GM10248 (cell line): Measurements from ENCODE around the gene ZNF415.

Source experiments
- CTCF ChIA-PET: fragments of 300-600 bp; sonication (Branson Sonifier 250); formaldehyde crosslinking; extraction: SDS; loops from one replicate; lab custom pipeline; 2021; ENCODE audit warnings: antibody characterized with exemption; lab: Yijun Ruan, JAX
- POLR2A ChIA-PET: fragments of 350-650 bp; sonication (Branson Sonifier 250); formaldehyde crosslinking; extraction: SDS; loops from one replicate; lab custom pipeline; 2020; ENCODE audit warnings: antibody characterized with exemption; lab: Yijun Ruan, JAX
- DNase-seq: peaks from one replicate; pipeline ENCODE4 v3.0.0; 2012; ENCODE audit errors: extremely low spot score
- TF ChIP-seq, protein P1 (sequence below): IDR thresholded peaks from 2 replicates; pipeline ENCODE4 v1.5.1; 2012; ENCODE audit warnings: mild to moderate bottlenecking, low read depth; ENCODE audit errors: extremely low read depth, missing control alignments, control extremely low read depth

Gene ZNF415

DNA sequence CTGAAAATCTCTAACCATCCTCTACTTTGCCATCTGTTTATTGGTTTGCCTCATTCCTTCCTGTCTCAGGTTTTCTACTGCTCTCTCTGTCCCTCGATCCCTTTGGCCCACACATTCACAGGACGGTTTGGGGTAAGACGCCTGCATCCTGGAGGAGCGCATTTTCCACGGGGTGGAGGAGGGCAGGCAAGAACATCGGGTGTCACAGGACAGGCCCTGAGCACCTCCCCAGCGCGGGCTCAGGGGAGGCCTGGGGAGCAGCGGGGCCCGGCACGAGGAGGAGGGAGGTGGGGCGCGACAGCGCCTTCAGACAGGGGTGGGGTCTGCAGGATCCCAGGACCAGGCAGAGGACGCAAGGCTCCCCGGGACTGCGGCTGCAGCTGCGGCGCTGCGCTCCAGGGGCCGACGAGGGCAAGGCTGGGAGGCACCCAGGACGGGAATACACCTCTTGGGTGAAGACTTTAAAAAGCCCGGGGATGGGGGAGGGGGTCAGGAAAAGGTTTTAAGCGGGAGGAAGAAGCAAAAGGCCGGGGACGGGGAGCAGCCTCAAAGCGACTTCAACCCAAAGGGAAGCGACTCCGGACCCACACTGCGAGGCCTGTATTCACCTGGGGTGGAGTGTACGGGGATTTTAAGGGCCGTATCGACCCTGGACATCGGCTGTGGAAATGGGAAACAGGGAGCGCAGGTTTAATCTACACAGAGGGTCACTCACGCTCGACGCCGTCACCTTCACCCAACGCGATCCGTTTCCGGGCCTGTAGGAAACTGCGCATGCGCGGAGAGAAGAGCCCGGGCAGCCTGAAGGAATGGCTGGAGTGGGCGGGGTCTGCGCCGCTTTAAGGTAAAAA lies at the start of gene ZNF415:
TSS of gene ZNF415 (minus strand) at position 770 of the 851 bp plus-strand sequence. CDS start 10,234 bp downstream, outside the sequence.
- CTCF ChIA-PET = no interaction called here

DNA sequence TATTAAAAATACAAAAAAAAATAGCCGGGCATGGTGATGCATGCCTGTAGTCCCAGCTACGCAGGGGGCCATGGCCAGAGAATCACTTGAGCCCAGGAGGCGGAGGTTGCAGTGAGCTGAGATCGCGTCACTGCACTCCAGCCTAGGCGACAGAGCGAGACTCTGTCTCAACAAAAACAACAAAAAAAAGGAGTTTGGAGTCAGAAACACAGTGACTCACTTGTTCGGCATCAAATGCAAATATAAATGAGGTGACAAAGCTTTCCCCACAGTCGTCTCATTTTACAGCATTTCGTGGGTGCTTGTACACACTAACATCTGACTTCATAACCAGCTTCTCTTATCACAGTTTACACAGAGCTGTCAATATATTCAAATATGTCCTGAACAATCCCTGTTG lies 49.5 kb upstream of the ZNF415 start:
- POLR2A ChIA-PET = no interaction called here
- CTCF ChIA-PET = interaction anchor here (2.4 kb wide), 1 partner anchor 9 kb away, joined by 6 read pairs; no protein-coding TSS in a partner anchor
- TF ChIP-seq, protein P1, sequence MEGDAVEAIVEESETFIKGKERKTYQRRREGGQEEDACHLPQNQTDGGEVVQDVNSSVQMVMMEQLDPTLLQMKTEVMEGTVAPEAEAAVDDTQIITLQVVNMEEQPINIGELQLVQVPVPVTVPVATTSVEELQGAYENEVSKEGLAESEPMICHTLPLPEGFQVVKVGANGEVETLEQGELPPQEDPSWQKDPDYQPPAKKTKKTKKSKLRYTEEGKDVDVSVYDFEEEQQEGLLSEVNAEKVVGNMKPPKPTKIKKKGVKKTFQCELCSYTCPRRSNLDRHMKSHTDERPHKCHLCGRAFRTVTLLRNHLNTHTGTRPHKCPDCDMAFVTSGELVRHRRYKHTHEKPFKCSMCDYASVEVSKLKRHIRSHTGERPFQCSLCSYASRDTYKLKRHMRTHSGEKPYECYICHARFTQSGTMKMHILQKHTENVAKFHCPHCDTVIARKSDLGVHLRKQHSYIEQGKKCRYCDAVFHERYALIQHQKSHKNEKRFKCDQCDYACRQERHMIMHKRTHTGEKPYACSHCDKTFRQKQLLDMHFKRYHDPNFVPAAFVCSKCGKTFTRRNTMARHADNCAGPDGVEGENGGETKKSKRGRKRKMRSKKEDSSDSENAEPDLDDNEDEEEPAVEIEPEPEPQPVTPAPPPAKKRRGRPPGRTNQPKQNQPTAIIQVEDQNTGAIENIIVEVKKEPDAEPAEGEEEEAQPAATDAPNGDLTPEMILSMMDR = no peak
- DNase-seq = no peak

More for the DNA sequence above, at the start of gene ZNF415:
- TF ChIP-seq, protein P1 = no peak
- DNase-seq = peak; percentile 69
- POLR2A ChIA-PET = interaction anchor here (0.7 kb wide), 1 partner anchor 120 kb away, joined by 3 read pairs; no protein-coding TSS in a partner anchor

DNA sequence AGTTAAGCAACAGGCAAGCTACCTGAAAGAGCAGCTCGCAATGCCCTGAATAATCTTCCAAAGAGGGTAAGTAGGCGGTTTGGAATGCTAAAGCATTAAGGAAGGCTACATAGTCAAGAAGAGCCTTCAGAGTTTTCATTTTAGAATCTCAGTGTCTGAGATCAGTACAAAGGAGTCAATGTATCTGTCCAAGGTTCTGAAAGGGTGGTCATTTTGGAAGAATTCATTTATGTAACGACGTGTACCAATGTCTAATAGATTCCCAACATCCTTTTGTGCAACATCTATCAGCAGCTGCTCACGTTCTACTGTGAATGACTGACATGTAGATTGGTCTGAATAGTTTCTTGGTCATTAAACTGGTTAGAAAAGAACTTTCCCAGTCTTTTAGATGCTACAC lies 45.3 kb upstream of the ZNF415 start:
- ChIA-PET CTCF (no interaction called here), POLR2A (no interaction called here)
- DNase-seq = no peak
- TF ChIP-seq, protein P1 = no peak

DNA sequence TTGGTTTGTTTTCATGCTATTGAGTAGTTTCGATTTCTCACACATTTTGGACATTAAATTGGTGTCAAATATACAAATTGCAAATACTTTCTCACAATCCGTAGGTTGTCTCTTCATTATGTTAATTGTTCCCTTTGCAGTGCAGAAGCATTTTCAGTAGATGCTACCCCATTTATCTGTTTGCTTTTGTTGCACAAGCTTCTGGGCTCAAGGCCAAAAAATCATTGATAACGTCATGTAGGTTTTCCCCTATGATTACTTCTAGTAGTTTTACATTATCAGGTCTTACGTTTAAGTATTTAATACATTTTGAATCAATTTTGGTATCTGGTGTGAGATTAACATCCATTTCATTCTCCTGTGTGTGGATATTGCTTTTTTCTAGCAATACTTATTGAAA lies 40.2 kb upstream of the ZNF415 start:
- CTCF ChIA-PET = no interaction called here
- POLR2A ChIA-PET = no interaction called here
- DNase-seq = no peak
- TF ChIP-seq, protein P1 = no peak

DNA sequence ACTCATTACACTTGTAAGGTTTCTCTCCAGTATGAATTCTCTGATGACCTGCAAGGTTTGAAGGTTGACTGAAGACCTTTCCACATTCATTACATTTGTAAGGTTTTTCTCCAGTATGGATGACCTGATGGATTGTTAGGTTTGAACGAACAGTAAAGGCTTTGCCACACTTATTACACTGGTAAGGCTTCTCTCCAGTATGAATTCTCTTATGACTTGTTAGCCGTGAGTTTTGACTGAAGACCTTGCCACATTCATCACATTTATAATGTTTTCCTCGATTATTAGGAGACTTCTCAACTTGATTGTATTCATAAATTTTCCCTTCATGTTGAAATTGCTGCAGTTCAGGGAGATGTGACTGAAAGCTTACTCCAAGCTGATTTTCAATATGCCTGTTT lies 33.0 kb upstream of the ZNF415 start:
- TF ChIP-seq, protein P1 = no peak
- ChIA-PET POLR2A (no interaction called here), CTCF (no interaction called here)
- DNase-seq = no peak

DNA sequence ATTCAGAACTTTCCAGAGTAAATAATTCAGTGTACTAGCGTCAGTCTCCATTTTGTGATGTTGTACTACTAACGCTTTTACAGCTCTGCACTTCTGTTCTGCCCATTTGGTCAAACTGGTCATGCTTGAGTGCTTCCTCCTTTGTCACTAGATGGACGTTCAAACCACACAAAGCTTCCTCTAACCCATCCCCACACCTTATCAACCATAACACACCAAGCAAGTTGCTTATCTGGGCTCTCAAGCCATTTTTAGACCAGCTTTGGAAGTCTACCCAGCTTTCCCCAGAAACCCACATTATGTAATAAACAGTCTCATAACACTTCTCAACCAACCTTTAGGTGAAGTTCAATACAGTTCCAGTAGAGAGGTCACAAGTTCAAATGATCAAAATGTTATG lies 28.4 kb upstream of the ZNF415 start:
- ChIA-PET CTCF (no interaction called here), POLR2A (no interaction called here)
- TF ChIP-seq, protein P1 = no peak
- no peak for DNase-seq
